Mammary epithelial cell (primary cell): ENCODE measurements around the gene GKN1.

Experiments
- CTCF ChIP-seq, 2 donors: IDR thresholded peaks in 1 of 2; conservative IDR thresholded peaks in 1 of 2; 2 replicates each; pipeline ENCODE4 v1.5.1; 2011 to 2012; ENCODE audit warnings: inconsistent platforms in 2 of 2, low read length in 2 of 2, mild to moderate bottlenecking in 2 of 2, control low read depth in 1 of 2, low read depth in 1 of 2; ENCODE audit not compliant: insufficient read depth in 1 of 2; ENCODE audit errors: extremely low read depth in 1 of 2
- EZH2 ChIP-seq: IDR thresholded peaks from 2 replicates; pipeline ENCODE4 v1.6.1; 2012; ENCODE audit warnings: low read length, inconsistent platforms, borderline replicate concordance

DNA sequence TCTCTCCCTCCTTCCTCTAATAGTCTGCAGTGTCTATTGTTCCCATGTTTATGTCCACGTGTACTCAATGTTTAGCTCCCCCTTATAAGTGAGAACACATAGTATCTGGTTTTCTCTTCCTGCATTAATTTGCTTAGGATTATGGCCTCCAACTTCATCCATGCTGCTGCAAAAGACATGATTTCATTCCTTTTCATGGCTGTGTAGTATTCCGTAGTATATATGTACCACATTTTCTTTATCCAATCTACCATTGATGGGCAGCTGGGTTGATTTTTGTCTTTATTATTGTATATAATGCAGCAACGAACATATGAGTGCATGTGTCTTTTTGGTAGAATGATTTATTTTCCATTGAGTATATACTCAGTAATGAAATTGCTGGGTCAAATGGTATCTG is 35.5 kb upstream of the GKN1 start:
- TF ChIP-seq CTCF (conservative IDR thresholded peaks at IDR 0.05 in 1 of 2, IDR thresholded peaks at IDR 0.05 in 1 of 2; ENCODE audit: extremely low read depth in 1 of 2, insufficient read depth in 1 of 2, low read depth in 1 of 2, low read length in 2 of 2), result no peak
- no peak for TF ChIP-seq EZH2
